GM10266 (cell line): ENCODE measurements around the gene SNCG.

Experiments used
- DNase-seq: peaks from one replicate; pipeline ENCODE4 v3.0.0; 2012; ENCODE audit errors: extremely low spot score
- CTCF ChIP-seq: IDR thresholded peaks from 2 replicates; pipeline ENCODE4 v1.5.1; 2012; ENCODE audit warnings: mild to moderate bottlenecking, low read depth; ENCODE audit not compliant: control insufficient read depth, insufficient read depth; ENCODE audit errors: missing control alignments

SNCG gene

GRCh38 chr10:86958116-86958900 is at the start of gene SNCG:
Gene SNCG, plus strand, starts transcription at chr10:86958599. Its CDS starts 99 bp downstream, at chr10:86958698.
- DNase-seq = no peak
- TF ChIP-seq CTCF = no peak

DNA sequence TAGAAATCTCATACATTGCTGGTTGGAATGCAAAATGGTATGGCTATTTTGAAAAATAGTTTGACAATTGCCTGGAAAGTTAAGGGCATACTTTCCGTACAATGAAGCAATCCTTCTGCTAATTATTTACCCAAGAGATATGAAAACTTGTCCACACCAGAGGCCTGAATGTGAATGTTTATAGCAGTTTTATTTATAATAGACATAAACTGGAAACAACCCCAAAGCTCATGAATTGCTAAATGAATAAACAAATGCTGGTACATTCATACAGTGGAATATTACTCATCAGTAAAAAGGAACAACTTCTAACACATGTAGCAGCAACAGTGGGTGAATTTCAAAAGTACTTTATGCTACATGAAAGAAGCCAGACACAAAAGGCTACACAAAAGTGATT is 43.7 kb upstream of the SNCG start:
- TF ChIP-seq CTCF = no peak
- no peak for DNase-seq

GRCh38 chr10:86918022-86918471 is 40.4 kb upstream of the SNCG start:
- no peak for TF ChIP-seq CTCF
- no peak for DNase-seq

- DNase-seq = no peak
- no peak for TF ChIP-seq CTCF
These were observed 35.8 kb upstream of the SNCG start for GRCh38 chr10:86922553-86922961.

DNA sequence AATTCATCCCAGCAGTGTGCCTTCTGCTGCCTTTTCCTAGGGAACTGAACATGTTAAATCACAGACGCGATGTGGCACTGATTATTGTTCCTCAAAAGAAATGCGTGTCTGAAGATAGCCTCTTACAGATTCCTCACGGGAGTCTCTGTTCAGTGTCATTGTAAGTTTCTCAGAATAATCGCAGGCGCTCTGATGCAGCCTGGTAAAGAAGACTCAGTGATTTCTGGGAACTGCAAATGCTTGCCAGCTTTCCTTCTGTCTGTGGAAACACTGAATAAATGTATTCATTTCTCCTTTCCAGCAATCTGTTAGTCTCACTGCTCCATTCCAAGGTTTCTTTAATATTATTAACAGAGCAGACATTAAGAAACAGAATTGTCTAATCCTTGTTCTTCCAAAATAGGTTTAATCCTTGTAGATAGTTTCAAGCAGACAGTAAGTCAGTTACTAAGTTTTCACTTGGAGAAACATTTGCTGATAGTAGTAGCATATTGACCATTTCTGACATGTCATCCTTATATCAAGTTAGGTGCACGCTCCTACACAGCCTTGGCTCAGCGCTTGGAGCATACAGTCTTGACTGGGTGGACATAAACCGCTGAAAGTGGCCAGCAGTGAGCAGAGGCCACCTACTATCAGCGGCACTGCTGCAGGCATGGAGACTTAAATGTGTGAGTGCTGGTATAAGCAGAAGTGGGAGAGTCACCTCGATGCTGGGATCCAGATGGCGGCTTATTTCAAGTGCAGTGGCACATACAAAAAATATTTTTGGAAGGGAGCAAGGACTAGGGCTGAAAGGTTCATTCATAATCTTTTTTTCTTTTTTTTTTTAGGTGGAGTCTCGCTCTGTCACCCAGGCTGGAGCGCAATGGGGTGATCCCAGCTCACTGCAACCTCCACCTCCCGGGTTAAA is 28.7 kb upstream of the SNCG start:
- no peak for TF ChIP-seq CTCF
- DNase-seq = no peak

DNA sequence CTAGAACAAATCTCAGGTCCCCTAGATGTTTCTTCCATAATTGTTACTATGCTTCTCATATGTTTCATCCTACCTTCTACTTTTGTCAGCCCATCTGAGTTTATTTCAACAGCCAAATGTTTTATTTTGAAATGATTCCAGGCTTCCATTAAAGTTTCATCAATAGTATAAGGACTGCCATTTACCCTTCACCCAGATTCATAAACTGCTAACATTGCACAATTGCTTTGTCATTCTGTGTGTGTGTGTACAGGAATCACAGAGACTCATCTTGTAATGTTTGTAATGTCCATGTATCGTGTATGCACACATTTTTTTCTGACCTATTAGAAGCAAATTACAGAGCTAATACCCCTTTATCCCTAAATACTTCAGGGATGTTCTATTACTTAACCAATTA is 26.5 kb upstream of the SNCG start:
- TF ChIP-seq CTCF = no peak
- DNase-seq = no peak
